ENCODE measurements around the gene NKD2.

The NKD2 gene

GRCh38 chr5:1052076-1052475 is 43.5 kb downstream of the NKD2 start:
- no peaks in the 10 kb centered on the region for H3K36me3 ChIP-seq
- H3K4me3 ChIP-seq (ENCODE audit: low read depth in 1 of 2, low read length in 1 of 2) = no peak overlapping the region
- H3K4me1 ChIP-seq (ENCODE audit: control insufficient read depth in 1 of 2, insufficient read depth in 1 of 2, low read depth in 1 of 2, low read length in 1 of 2) = no peaks in the 10 kb centered on the region
- H3K27ac ChIP-seq = no peak overlapping the region
- TF ChIP-seq CTCF (IDR thresholded peaks at IDR 0.05) = no peak
- no peaks in the 10 kb centered on the region for H3K9me3 ChIP-seq
- H3K27me3 ChIP-seq = no peaks in the 10 kb centered on the region

GRCh38 chr5:1052641-1053390 is 44.2 kb downstream of the NKD2 start:
- Histone ChIP-seq H3K36me3 (no peaks in the 10 kb centered on the region), H3K27ac (no peak overlapping the region), H3K27me3 (no peaks in the 10 kb centered on the region), H3K4me1 (ENCODE audit: control insufficient read depth in 1 of 2, insufficient read depth in 1 of 2, low read depth in 1 of 2, low read length in 1 of 2) (no peaks in the 10 kb centered on the region), H3K4me3 (ENCODE audit: low read depth in 1 of 2, low read length in 1 of 2) (no peak overlapping the region), H3K9me3 (no peaks in the 10 kb centered on the region)
- no peak for TF ChIP-seq CTCF (IDR thresholded peaks at IDR 0.05)

GRCh38 chr5:1053391-1054017 is 44.9 kb downstream of the NKD2 start:
- no peak for TF ChIP-seq CTCF (IDR thresholded peaks at IDR 0.05)
- Histone ChIP-seq H3K27me3 (no peaks in the 10 kb centered on the region), H3K36me3 (no peaks in the 10 kb centered on the region), H3K4me1 (ENCODE audit: control insufficient read depth in 1 of 2, insufficient read depth in 1 of 2, low read depth in 1 of 2, low read length in 1 of 2) (no peaks in the 10 kb centered on the region), H3K27ac (no peak overlapping the region), H3K9me3 (no peaks in the 10 kb centered on the region), H3K4me3 (ENCODE audit: low read depth in 1 of 2, low read length in 1 of 2) (no peak overlapping the region)

- Histone ChIP-seq H3K27ac (no peak overlapping the region), H3K36me3 (no peaks in the 10 kb centered on the region), H3K27me3 (no peaks in the 10 kb centered on the region), H3K9me3 (no peaks in the 10 kb centered on the region), H3K4me1 (ENCODE audit: control insufficient read depth in 1 of 2, insufficient read depth in 1 of 2, low read depth in 1 of 2, low read length in 1 of 2) (no peaks in the 10 kb centered on the region), H3K4me3 (ENCODE audit: low read depth in 1 of 2, low read length in 1 of 2) (no peak overlapping the region)
- TF ChIP-seq CTCF (IDR thresholded peaks at IDR 0.05) = no peak
Observed at GRCh38 chr5:1054018-1054798, 45.6 kb downstream of the NKD2 start.

- H3K4me1 ChIP-seq (ENCODE audit: control insufficient read depth in 1 of 2, insufficient read depth in 1 of 2, low read depth in 1 of 2, low read length in 1 of 2) = no peaks in the 10 kb centered on the region
- no peak for TF ChIP-seq CTCF (IDR thresholded peaks at IDR 0.05)
- H3K27me3 ChIP-seq = no peaks in the 10 kb centered on the region
- no peaks in the 10 kb centered on the region for H3K9me3 ChIP-seq
- no peak overlapping the region for H3K4me3 ChIP-seq (ENCODE audit: low read depth in 1 of 2, low read length in 1 of 2)
- no peaks in the 10 kb centered on the region for H3K36me3 ChIP-seq
- H3K27ac ChIP-seq = no peak overlapping the region
Observed at GRCh38 chr5:1054799-1055775, 46.5 kb downstream of the NKD2 start.

All from neutrophil (primary cell).